HEK293 (cell line): Measurements from ENCODE around the gene HLA-DPA1.

ENCODE experiments used
- CTCF ChIA-PET: fragments of 350-600 bp; formaldehyde crosslinking; extraction: SDS; loops from one replicate; lab custom pipeline; 2021; ENCODE audit warnings: antibody characterized with exemption; lab: Yijun Ruan, JAX
- POLR2A ChIA-PET: fragments of 300-600 bp; formaldehyde crosslinking; extraction: SDS; loops from one replicate; lab custom pipeline; 2020; ENCODE audit warnings: antibody characterized with exemption, inconsistent platforms; lab: Yijun Ruan, JAX
- H3K27ac ChIP-seq: fragments of 200-500 bp; sonication (Bioruptor generic); 2 replicates; pipeline ENCODE4 v1.5.1; 2014; ENCODE audit warnings: low read depth, low read length, control low read depth, inconsistent platforms; ENCODE audit errors: extremely low read depth
- H3K36me3 ChIP-seq, 2 experiments: fragments of 200-500 bp in 1 of 2; sonication (Bioruptor generic) in 1 of 2; 1 replicate in 1 of 2; 2 replicates in 1 of 2; pipeline ENCODE4 v1.5.1; 2014 to 2017; ENCODE audit warnings: inconsistent platforms in 2 of 2, low read length in 2 of 2; ENCODE audit not compliant: control insufficient read depth in 2 of 2, insufficient read depth in 1 of 2
- H3K4me1 ChIP-seq: fragments of 200-500 bp; sonication (Bioruptor generic); 2 replicates; pipeline ENCODE4 v1.5.1; 2014; ENCODE audit warnings: mild to moderate bottlenecking, low read length, inconsistent platforms; ENCODE audit not compliant: control insufficient read depth, insufficient read depth
- H3K4me3 ChIP-seq: 2 replicates; pipeline ENCODE4 v1.5.1; 2011; ENCODE audit warnings: low read depth, mild to moderate bottlenecking, control low read depth, low read length, moderate library complexity
- H3K9me3 ChIP-seq: fragments of 200-500 bp; sonication (Bioruptor generic); 2 replicates; pipeline ENCODE4 v1.5.1; 2014; ENCODE audit warnings: low read depth, low read length, inconsistent platforms; ENCODE audit not compliant: control insufficient read depth, insufficient read depth
- MEIS1 ChIP-seq: sonication (generic); formaldehyde crosslinking; IDR thresholded peaks from 2 replicates; pipeline ENCODE4 v1.8.1; 2022; ENCODE audit warnings: missing genetic modification reagents, mild to moderate bottlenecking, borderline replicate concordance
- ZEB2 ChIP-seq: fragments of 450-650 bp; formaldehyde crosslinking; IDR thresholded peaks from 2 replicates; pipeline ENCODE4 v1.5.1; 2016; ENCODE audit warnings: missing biosample characterization, missing genetic modification characterization
- ZNF239 ChIP-seq: fragments of 450-650 bp; formaldehyde crosslinking; IDR thresholded peaks from 2 replicates; pipeline ENCODE4 v1.5.1; 2016; ENCODE audit warnings: missing biosample characterization, missing genetic modification characterization
- ZNF510 ChIP-seq: fragments of 450-650 bp; formaldehyde crosslinking; IDR thresholded peaks from 2 replicates; pipeline ENCODE4 v1.5.1; 2018; ENCODE audit warnings: mild to moderate bottlenecking, missing genetic modification characterization, missing biosample characterization; ENCODE audit not compliant: insufficient replicate concordance
- ZNF624 ChIP-seq: fragments of 450-650 bp; formaldehyde crosslinking; IDR thresholded peaks from 2 replicates; pipeline ENCODE4 v1.5.1; 2017; ENCODE audit warnings: missing biosample characterization, missing genetic modification characterization
- ZNF629 ChIP-seq: fragments of 450-650 bp; formaldehyde crosslinking; IDR thresholded peaks from 2 replicates; pipeline ENCODE4 v1.5.1; 2017; ENCODE audit warnings: missing biosample characterization, missing genetic modification characterization
- ZNF792 ChIP-seq: fragments of 450-650 bp; formaldehyde crosslinking; IDR thresholded peaks from 2 replicates; pipeline ENCODE4 v1.5.1; 2016; ENCODE audit warnings: missing biosample characterization, missing genetic modification characterization
- TF ChIP-seq, protein P1 (sequence below): fragments of 450-650 bp; formaldehyde crosslinking; IDR thresholded peaks from 2 replicates; pipeline ENCODE4 v1.5.1; 2017; ENCODE audit warnings: missing biosample characterization, missing genetic modification characterization
- TF ChIP-seq, protein P2 (sequence below): fragments of 450-650 bp; formaldehyde crosslinking; IDR thresholded peaks from 2 replicates; pipeline ENCODE4 v1.5.1; 2017; ENCODE audit warnings: missing biosample characterization, missing genetic modification characterization
- TF ChIP-seq, protein P3 (sequence below): fragments of 450-650 bp; formaldehyde crosslinking; conservative IDR thresholded peaks from 2 replicates; pipeline ENCODE4 v1.5.1; 2016; ENCODE audit warnings: low read depth, missing biosample characterization, missing genetic modification characterization
- TF ChIP-seq, protein P4 (sequence below): fragments of 450-650 bp; formaldehyde crosslinking; IDR thresholded peaks from 2 replicates; pipeline ENCODE4 v1.5.1; 2016; ENCODE audit warnings: missing biosample characterization, missing genetic modification characterization
- TF ChIP-seq, protein P5 (sequence below): fragments of 450-650 bp; formaldehyde crosslinking; IDR thresholded peaks from 2 replicates; pipeline ENCODE4 v1.5.1; 2016; ENCODE audit warnings: missing biosample characterization, missing genetic modification characterization

The HLA-DPA1 gene

DNA sequence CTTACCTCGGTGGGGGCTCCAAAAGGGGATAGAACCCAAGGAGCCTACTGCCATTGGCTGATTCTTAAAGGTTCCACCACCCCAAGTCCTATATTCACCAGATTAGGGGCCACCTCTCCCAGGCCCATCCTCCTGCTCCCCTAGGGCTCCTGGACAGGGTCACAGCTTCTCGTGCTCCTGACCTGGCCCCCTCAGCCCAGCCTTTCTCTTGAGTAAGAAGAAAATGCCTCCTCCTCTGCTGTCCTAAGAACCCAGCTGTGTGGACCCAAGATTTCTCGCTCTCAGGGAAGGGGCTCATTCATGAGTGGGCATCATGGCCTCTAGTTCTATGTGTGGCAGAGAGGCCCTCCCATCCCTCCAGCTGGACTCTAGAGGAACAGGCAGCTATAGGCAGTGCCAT is 18.9 kb upstream of the HLA-DPA1 start:
- Histone ChIP-seq H3K27ac (no peak overlapping the region), H3K4me1 (peaks cover 5% of the 10 kb centered on the region; the same call in 1 of the 2 replicates), H3K4me3 (no peak overlapping the region), H3K36me3 (peaks cover 0 to 2% of the 10 kb centered on the region in 2 experiments; a peak in 1 of 3 replicates), H3K9me3 (no peaks in the 10 kb centered on the region)
- POLR2A ChIA-PET: no interaction called here
- TF ChIP-seq ZNF239 (no peak), MEIS1 (CRISPR knock-in tag) (no peak), ZNF792 (tag by site-specific recombination) (no peak), ZEB2 (tag by site-specific recombination) (no peak), ZNF624 (tag by site-specific recombination) (no peak), ZNF510 (tag by site-specific recombination) (no peak)
- TF ChIP-seq, protein P1, sequence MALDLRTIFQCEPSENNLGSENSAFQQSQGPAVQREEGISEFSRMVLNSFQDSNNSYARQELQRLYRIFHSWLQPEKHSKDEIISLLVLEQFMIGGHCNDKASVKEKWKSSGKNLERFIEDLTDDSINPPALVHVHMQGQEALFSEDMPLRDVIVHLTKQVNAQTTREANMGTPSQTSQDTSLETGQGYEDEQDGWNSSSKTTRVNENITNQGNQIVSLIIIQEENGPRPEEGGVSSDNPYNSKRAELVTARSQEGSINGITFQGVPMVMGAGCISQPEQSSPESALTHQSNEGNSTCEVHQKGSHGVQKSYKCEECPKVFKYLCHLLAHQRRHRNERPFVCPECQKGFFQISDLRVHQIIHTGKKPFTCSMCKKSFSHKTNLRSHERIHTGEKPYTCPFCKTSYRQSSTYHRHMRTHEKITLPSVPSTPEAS (tag by site-specific recombination): no peak
- TF ChIP-seq, protein P2, sequence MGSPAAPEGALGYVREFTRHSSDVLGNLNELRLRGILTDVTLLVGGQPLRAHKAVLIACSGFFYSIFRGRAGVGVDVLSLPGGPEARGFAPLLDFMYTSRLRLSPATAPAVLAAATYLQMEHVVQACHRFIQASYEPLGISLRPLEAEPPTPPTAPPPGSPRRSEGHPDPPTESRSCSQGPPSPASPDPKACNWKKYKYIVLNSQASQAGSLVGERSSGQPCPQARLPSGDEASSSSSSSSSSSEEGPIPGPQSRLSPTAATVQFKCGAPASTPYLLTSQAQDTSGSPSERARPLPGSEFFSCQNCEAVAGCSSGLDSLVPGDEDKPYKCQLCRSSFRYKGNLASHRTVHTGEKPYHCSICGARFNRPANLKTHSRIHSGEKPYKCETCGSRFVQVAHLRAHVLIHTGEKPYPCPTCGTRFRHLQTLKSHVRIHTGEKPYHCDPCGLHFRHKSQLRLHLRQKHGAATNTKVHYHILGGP (tag by site-specific recombination): no peak
- TF ChIP-seq, protein P3, sequence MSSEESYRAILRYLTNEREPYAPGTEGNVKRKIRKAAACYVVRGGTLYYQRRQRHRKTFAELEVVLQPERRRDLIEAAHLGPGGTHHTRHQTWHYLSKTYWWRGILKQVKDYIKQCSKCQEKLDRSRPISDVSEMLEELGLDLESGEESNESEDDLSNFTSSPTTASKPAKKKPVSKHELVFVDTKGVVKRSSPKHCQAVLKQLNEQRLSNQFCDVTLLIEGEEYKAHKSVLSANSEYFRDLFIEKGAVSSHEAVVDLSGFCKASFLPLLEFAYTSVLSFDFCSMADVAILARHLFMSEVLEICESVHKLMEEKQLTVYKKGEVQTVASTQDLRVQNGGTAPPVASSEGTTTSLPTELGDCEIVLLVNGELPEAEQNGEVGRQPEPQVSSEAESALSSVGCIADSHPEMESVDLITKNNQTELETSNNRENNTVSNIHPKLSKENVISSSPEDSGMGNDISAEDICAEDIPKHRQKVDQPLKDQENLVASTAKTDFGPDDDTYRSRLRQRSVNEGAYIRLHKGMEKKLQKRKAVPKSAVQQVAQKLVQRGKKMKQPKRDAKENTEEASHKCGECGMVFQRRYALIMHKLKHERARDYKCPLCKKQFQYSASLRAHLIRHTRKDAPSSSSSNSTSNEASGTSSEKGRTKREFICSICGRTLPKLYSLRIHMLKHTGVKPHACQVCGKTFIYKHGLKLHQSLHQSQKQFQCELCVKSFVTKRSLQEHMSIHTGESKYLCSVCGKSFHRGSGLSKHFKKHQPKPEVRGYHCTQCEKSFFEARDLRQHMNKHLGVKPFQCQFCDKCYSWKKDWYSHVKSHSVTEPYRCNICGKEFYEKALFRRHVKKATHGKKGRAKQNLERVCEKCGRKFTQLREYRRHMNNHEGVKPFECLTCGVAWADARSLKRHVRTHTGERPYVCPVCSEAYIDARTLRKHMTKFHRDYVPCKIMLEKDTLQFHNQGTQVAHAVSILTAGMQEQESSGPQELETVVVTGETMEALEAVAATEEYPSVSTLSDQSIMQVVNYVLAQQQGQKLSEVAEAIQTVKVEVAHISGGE (tag by site-specific recombination): no peak
- TF ChIP-seq, protein P4, sequence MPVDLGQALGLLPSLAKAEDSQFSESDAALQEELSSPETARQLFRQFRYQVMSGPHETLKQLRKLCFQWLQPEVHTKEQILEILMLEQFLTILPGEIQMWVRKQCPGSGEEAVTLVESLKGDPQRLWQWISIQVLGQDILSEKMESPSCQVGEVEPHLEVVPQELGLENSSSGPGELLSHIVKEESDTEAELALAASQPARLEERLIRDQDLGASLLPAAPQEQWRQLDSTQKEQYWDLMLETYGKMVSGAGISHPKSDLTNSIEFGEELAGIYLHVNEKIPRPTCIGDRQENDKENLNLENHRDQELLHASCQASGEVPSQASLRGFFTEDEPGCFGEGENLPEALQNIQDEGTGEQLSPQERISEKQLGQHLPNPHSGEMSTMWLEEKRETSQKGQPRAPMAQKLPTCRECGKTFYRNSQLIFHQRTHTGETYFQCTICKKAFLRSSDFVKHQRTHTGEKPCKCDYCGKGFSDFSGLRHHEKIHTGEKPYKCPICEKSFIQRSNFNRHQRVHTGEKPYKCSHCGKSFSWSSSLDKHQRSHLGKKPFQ: no peak
- CTCF ChIA-PET: interaction anchor here (0.7 to 1.1 kb wide), 2 partner anchors 15 to 208 kb away, joined by 3 to 5 read pairs; no protein-coding TSS in a partner anchor

DNA sequence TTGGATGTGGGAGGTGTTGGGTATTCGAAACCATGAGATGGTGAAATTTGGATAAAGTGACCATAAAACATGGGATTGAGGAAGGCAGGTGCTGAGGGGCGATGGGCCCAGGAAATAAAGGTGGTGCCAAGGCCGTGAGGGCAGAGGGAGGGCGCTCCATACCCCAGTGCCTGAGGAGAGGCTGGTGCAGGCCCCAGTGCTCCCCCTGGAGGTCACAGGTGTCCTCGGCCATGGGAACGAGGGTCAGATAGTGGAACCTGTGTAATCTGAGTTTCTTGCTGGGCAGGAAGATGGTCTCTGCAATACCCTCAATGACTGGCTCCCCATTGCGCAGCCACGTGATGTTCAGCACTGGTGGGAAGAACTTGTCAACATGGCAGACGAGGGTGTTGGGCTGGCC is 18.5 kb upstream of the HLA-DPA1 start:
- no peak overlapping the region for H3K27ac ChIP-seq
- TF ChIP-seq, protein P5, sequence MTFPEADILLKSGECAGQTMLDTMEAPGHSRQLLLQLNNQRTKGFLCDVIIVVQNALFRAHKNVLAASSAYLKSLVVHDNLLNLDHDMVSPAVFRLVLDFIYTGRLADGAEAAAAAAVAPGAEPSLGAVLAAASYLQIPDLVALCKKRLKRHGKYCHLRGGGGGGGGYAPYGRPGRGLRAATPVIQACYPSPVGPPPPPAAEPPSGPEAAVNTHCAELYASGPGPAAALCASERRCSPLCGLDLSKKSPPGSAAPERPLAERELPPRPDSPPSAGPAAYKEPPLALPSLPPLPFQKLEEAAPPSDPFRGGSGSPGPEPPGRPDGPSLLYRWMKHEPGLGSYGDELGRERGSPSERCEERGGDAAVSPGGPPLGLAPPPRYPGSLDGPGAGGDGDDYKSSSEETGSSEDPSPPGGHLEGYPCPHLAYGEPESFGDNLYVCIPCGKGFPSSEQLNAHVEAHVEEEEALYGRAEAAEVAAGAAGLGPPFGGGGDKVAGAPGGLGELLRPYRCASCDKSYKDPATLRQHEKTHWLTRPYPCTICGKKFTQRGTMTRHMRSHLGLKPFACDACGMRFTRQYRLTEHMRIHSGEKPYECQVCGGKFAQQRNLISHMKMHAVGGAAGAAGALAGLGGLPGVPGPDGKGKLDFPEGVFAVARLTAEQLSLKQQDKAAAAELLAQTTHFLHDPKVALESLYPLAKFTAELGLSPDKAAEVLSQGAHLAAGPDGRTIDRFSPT: 0 out of 2 replicates have a peak, but pooled peaks have one; percentile 22
- TF ChIP-seq ZNF629 (tag by site-specific recombination): no peak

More for the DNA sequence above, 18.5 kb upstream of the HLA-DPA1 start:
- Histone ChIP-seq H3K4me1 (peaks cover 5% of the 10 kb centered on the region; the same call in 1 of the 2 replicates), H3K36me3 (peaks cover 0 to 5% of the 10 kb centered on the region in 2 experiments; a peak in 1 of 3 replicates), H3K9me3 (no peaks in the 10 kb centered on the region), H3K4me3 (no peak overlapping the region)
- POLR2A ChIA-PET: no interaction called here
- CTCF ChIA-PET: interaction anchor here (1.1 kb wide), 1 partner anchor 15 kb away, joined by 5 read pairs; no protein-coding TSS in a partner anchor
